ENCODE data around the gene TMEM184A.
"Not testable (repeated sequence)": the region's sequence is repeated elsewhere in the genome, so short reads cannot be mapped to it uniquely, and the experiment has no call there.

The TMEM184A gene

DNA sequence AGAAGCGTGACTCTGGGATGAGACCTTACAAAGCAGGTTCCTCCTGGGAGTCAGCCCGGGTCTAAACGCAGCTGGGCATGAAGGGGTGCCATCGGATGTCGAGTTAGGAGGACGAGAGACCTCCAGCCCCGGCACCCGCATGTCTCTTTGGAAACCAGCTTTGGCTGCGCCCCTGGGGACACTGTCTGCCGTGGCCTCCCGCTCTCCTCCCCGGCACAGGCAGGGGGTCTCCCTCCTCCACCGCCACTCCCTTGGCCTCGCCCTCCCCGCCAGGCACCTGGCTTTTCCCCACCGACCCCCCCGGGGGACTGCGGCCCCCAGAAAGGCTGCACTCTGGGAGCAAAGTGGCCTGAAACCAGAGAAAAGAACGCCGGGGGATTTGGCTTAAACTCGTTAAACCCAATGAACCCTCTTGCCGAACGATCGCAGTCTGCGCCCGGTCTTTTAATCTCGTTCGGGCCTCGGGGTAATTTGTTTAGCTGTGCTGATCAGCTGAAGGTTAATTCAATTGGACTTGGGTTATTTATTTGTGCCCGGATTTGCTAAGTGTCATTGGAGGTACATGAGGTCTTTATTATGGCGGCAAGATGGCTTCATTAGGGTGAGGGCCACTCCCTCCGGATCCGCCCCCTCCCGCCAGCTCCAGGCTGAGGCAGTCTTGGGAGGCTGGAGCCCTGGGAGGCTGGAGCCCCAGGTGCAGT lies 30.3 kb upstream of the TMEM184A start:
- Histone ChIP-seq H3K27ac (no peak overlapping the region), H3K9ac (ENCODE audit: insufficient read length) (no peak overlapping the region), H3K36me3 (ENCODE audit: insufficient read depth, low read length) (no peaks in the 10 kb centered on the region), H3K9me3 (ENCODE audit: low read depth, low read length) (no peaks in the 10 kb centered on the region), H3K4me3 (no peak overlapping the region)
- DNase-seq (ENCODE audit: low read depth, low spot score), result no peak
- TF ChIP-seq POLR2AphosphoS5 (IDR thresholded peaks at IDR 0.05; ENCODE audit: borderline replicate concordance, low read depth, low read length) (no peak), FOXP2 (optimal IDR thresholded peaks at IDR 0.05; ENCODE audit: control extremely low read depth, extremely low read length, insufficient read depth) (no peak), EZH2 (IDR thresholded peaks at IDR 0.05) (no peak)

- TF ChIP-seq POLR2AphosphoS5 (IDR thresholded peaks at IDR 0.05; ENCODE audit: borderline replicate concordance, low read depth, low read length) (no peak), FOXP2 (optimal IDR thresholded peaks at IDR 0.05; ENCODE audit: control extremely low read depth, extremely low read length, insufficient read depth) (no peak), EZH2 (IDR thresholded peaks at IDR 0.05) (no peak)
- no peaks in the 10 kb centered on the region for H3K9me3 ChIP-seq (ENCODE audit: low read depth, low read length)
Observed at GRCh38 chr7:1585142-1585981, 29.4 kb upstream of the TMEM184A start.

DNA sequence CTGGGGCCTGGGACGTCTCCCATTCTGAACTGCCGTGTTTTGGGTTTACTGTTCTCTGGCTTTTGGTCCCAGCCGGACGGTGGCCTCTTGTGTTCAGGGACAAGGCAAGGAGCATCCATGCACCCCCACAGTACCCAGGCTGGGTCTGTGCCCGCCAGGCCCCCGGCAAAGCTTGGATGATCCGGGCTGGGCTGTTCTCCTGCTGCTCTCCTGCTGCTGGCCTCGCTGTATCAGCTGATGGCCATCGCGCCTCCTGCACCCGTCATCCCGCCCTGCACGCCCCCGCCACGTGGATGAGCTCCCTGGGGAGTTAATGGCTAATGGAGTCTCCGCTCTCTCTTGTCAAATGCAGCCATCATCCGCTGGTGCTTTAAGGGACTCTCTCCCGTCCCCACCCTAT lies 28.7 kb upstream of the TMEM184A start:
- Histone ChIP-seq H3K4me3 (no peak overlapping the region), H3K36me3 (ENCODE audit: insufficient read depth, low read length) (no peaks in the 10 kb centered on the region), H3K9ac (ENCODE audit: insufficient read length) (no peak overlapping the region), H3K9me3 (ENCODE audit: low read depth, low read length) (no peaks in the 10 kb centered on the region), H3K27ac (no peak overlapping the region)
- TF ChIP-seq POLR2AphosphoS5 (IDR thresholded peaks at IDR 0.05; ENCODE audit: borderline replicate concordance, low read depth, low read length), result no peak
- TF ChIP-seq FOXP2 (optimal IDR thresholded peaks at IDR 0.05; ENCODE audit: control extremely low read depth, extremely low read length, insufficient read depth), result no peak
- TF ChIP-seq EZH2 (IDR thresholded peaks at IDR 0.05), result no peak
- DNase-seq (ENCODE audit: low read depth, low spot score), result no peak

More at GRCh38 chr7:1585142-1585981, 29.4 kb upstream of the TMEM184A start:
- DNase-seq (ENCODE audit: low read depth, low spot score), result no peak
- Histone ChIP-seq H3K36me3 (ENCODE audit: insufficient read depth, low read length) (no peaks in the 10 kb centered on the region), H3K9ac (ENCODE audit: insufficient read length) (no peak overlapping the region), H3K4me3 (no peak overlapping the region), H3K27ac (no peak overlapping the region)

- not testable (repeated sequence) for H3K9ac ChIP-seq (ENCODE audit: insufficient read length); DNase-seq (ENCODE audit: low read depth, low spot score); H3K4me3 ChIP-seq; H3K9me3 ChIP-seq (ENCODE audit: low read depth, low read length); H3K36me3 ChIP-seq (ENCODE audit: insufficient read depth, low read length); H3K27ac ChIP-seq
Observed at GRCh38 chr7:1583241-1583930, 27.4 kb upstream of the TMEM184A start.

- Histone ChIP-seq H3K36me3 (ENCODE audit: insufficient read depth, low read length) (no peaks in the 10 kb centered on the region), H3K4me3 (no peak overlapping the region), H3K9me3 (ENCODE audit: low read depth, low read length) (no peaks in the 10 kb centered on the region), H3K9ac (ENCODE audit: insufficient read length) (no peak overlapping the region), H3K27ac (no peak overlapping the region)
- TF ChIP-seq POLR2AphosphoS5 (IDR thresholded peaks at IDR 0.05; ENCODE audit: borderline replicate concordance, low read depth, low read length) (no peak), FOXP2 (optimal IDR thresholded peaks at IDR 0.05; ENCODE audit: control extremely low read depth, extremely low read length, insufficient read depth) (no peak), EZH2 (IDR thresholded peaks at IDR 0.05) (no peak)
- DNase-seq (ENCODE audit: low read depth, low spot score), result no peak
Observed at GRCh38 chr7:1580422-1581030, 24.5 kb upstream of the TMEM184A start.

DNA sequence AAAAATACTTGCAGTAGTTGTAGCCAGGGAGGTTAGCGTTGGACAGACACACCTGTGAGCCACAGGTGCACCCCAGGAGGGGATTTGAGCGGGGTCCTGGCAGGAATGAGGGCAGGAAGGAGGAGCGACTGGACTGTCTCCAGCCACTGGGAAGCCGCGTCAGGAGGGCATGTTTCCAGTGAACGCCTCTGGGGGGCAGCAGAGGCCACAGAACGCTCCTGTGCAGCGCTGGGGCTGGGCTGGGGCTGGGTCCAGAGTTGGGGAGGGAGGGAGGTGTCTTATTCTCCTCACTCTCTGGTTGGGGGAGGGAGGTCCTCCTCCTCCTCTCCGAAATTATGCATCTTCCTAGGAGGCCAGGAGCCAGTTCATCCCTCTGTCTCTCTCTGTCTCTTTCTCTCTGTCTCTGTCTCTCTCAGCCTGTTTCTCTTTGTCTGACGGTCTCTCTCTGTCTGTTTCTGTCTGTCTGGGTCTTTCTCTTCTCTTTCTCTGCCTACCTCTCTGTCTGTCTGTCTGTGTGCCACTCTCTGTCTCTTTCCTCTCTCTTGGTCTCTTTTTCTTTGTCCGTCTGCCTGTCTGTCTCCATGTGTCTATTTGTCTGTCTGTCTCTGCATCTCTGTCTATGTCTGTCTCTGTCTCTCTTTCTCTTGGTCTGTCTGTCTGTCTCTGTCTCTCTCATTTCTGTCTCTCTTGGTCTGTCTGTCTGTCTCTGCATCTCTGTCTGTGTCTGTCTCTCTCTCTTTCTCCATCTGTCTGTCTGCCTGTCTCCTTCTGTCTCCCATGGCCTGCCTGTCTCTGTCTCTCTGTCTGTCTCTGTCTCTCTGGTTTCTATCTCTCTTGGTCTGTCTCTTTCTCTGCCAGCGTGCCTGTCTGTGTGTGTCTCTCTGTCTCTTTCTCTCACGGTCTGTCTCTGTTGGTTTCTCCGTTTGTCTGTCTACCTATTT lies 23.7 kb upstream of the TMEM184A start:
- no peaks in the 10 kb centered on the region for H3K9me3 ChIP-seq (ENCODE audit: low read depth, low read length)

DNA sequence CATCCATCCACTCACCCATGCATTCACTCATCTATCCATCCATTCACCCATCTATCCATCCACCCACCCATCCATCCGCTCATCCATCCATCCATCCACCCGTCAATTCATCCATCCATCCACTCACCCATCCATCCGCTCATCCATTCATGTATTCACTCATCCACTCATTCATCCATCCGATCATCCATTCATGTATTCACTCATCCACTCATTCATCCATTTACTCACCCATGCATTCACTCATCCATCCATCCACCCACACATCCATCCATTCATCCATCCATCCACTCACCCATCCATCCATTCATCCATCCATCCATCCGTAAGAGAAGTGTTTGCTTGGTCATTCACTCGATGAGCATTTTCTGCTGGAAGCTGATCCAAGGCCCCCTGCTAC lies 22.5 kb upstream of the TMEM184A start:
- H3K4me3 ChIP-seq, result no peak overlapping the region
- no peak for DNase-seq (ENCODE audit: low read depth, low spot score)
- no peaks in the 10 kb centered on the region for H3K9me3 ChIP-seq (ENCODE audit: low read depth, low read length)
- TF ChIP-seq POLR2AphosphoS5 (IDR thresholded peaks at IDR 0.05; ENCODE audit: borderline replicate concordance, low read depth, low read length) (no peak), FOXP2 (optimal IDR thresholded peaks at IDR 0.05; ENCODE audit: control extremely low read depth, extremely low read length, insufficient read depth) (no peak), EZH2 (IDR thresholded peaks at IDR 0.05) (no peak)
- H3K27ac ChIP-seq, result no peak overlapping the region
- H3K9ac ChIP-seq (ENCODE audit: insufficient read length), result no peak overlapping the region
- H3K36me3 ChIP-seq (ENCODE audit: insufficient read depth, low read length), result no peaks in the 10 kb centered on the region

More for the DNA sequence above, 23.7 kb upstream of the TMEM184A start:
- no peak for DNase-seq (ENCODE audit: low read depth, low spot score)
- Histone ChIP-seq H3K27ac (no peak overlapping the region), H3K9ac (ENCODE audit: insufficient read length) (no peak overlapping the region), H3K36me3 (ENCODE audit: insufficient read depth, low read length) (no peaks in the 10 kb centered on the region), H3K4me3 (no peak overlapping the region)
- TF ChIP-seq POLR2AphosphoS5 (IDR thresholded peaks at IDR 0.05; ENCODE audit: borderline replicate concordance, low read depth, low read length) (no peak), FOXP2 (optimal IDR thresholded peaks at IDR 0.05; ENCODE audit: control extremely low read depth, extremely low read length, insufficient read depth) (no peak), EZH2 (IDR thresholded peaks at IDR 0.05) (no peak)

Data from SK-N-MC (cell line).